Measurements from ENCODE around the gene CACHD1.

CACHD1 gene

GRCh38 chr1:64469977-64470664, at the start of gene CACHD1:
CACHD1 (plus strand) TSS chr1:64470129; CDS start chr1:64470745, 616 bp downstream.
- DNase-seq (ENCODE audit: low read depth in 1 of 2, low spot score in 1 of 2): peak; percentile 4 to 58

DNA sequence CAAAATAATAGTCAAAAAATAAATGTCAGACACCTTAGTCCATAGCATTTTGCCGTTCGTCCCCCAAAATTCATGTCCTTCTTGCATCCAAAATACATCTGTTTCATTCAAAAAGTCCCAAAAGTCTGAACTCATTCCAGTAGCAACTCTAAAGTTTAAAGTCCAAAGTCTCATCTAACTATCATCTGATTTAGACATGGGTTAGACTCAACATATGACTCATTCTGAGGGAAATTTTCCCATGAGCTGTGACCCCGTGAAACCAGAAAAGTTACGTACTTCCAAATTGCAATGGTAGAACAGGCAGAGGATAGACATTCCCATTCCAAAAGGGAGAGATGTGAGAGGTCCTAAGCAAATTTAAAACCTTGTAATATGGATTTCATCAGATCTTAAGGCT, 48.6 kb upstream of the CACHD1 start:
- DNase-seq (ENCODE audit: low read depth in 1 of 2, low spot score in 1 of 2): no peak

- DNase-seq (ENCODE audit: low read depth in 1 of 2, low spot score in 1 of 2): no peak
These were observed 46.4 kb upstream of the CACHD1 start for GRCh38 chr1:64423526-64423925.

DNA sequence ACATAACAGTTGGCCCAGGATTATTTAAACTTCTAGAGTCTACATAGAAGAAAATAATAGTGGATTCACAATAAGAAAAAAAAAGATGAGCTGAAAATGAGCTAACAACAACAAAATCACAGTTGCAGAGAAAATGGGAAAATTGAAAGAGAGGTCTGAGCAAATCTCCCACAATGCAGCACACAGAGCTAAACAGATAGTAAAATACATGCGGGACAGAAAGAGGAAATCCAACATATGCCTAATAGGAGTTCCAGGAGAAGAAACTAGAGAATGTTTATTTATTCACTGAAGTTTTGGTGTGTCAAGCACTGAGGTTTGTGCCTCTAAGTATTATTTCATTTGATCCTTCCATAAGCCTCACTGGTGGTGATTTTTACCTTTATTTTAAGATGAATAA, 45.5 kb upstream of the CACHD1 start:
- no peak for DNase-seq (ENCODE audit: low read depth in 1 of 2, low spot score in 1 of 2)

- no peak for DNase-seq (ENCODE audit: low read depth in 1 of 2, low spot score in 1 of 2)
These were observed 44.4 kb upstream of the CACHD1 start for GRCh38 chr1:64425521-64425920.

- no peak for DNase-seq (ENCODE audit: low read depth in 1 of 2, low spot score in 1 of 2)
These were observed 43.2 kb upstream of the CACHD1 start for GRCh38 chr1:64426681-64427080.

DNA sequence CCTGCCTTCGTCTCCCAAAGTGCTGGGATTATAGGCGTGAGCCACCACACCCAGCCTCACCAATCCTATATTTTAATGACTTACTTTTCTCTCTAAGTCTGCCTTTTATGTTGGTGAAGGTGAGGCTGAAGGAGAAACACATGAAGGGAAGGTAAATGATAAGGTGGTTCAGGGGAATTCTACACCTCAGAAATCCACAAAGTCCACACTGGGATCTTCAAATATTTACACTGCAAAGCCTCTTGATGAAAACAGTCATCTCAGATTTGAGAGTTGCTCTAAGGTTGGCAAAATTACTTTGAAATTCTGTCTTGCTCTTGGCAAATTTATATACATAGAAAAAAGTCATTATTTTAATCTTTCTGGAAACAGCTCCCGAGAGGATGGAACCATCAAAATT, 42.0 kb upstream of the CACHD1 start:
- no peak for DNase-seq (ENCODE audit: low read depth in 1 of 2, low spot score in 1 of 2)

DNA sequence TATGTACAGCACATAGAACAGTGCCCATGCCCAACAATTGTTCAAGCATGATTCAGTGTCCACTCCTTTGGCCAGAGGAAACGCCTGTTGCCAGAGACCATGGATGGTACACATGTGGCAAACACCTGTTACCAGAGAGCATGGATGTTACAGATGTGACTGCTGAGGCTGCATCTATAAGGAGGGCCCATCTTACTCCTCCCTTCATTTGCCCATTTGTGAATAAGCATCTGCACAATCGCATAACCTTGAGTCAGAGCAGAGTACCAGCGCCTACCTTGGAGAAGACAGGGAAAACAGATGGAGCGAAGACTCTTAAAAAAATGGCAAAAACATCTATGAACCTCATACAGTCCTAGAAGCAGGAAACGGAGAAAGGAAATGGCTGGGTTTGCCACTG, 36.6 kb upstream of the CACHD1 start:
- no peak for DNase-seq (ENCODE audit: low read depth in 1 of 2, low spot score in 1 of 2)

- no peak for DNase-seq (ENCODE audit: low read depth in 1 of 2, low spot score in 1 of 2)
These were observed 36.2 kb upstream of the CACHD1 start for GRCh38 chr1:64433747-64434146.

- no peak for DNase-seq (ENCODE audit: low read depth in 1 of 2, low spot score in 1 of 2)
These were observed 34.9 kb upstream of the CACHD1 start for GRCh38 chr1:64435000-64435399.

GRCh38 chr1:64437453-64437852, 32.5 kb upstream of the CACHD1 start:
- no peak for DNase-seq (ENCODE audit: low read depth in 1 of 2, low spot score in 1 of 2)

GRCh38 chr1:64440183-64440826, 29.6 kb upstream of the CACHD1 start:
- no peak for DNase-seq (ENCODE audit: low read depth in 1 of 2, low spot score in 1 of 2)

- DNase-seq (ENCODE audit: low read depth in 1 of 2, low spot score in 1 of 2): no peak
These were observed 18.5 kb upstream of the CACHD1 start for GRCh38 chr1:64451440-64451839.

GRCh38 chr1:64453688-64454087, 16.2 kb upstream of the CACHD1 start:
- no peak for DNase-seq (ENCODE audit: low read depth in 1 of 2, low spot score in 1 of 2)

- DNase-seq (ENCODE audit: low read depth in 1 of 2, low spot score in 1 of 2): no peak
These were observed 11.0 kb upstream of the CACHD1 start for GRCh38 chr1:64458915-64459314.

DNA sequence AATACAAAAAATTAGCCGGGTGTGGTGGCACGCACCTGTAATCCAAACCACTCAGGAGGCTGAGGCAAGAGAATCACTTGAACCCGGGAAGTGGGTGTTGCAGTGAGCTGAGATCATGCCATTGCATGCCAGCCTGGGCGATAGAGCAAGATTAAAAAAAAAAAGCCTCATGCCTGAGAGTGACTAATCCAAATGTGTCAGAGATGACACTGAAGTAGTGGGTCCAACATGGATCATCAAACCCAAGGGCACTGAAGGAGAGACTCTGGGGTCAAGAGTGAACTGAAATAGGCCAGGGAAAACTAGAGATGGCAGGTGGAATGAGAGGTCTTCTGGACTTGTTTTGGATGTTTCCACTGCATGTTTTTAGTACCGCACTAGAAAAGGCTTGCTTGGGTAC, 10.2 kb upstream of the CACHD1 start:
- no peak for DNase-seq (ENCODE audit: low read depth in 1 of 2, low spot score in 1 of 2)

DNA sequence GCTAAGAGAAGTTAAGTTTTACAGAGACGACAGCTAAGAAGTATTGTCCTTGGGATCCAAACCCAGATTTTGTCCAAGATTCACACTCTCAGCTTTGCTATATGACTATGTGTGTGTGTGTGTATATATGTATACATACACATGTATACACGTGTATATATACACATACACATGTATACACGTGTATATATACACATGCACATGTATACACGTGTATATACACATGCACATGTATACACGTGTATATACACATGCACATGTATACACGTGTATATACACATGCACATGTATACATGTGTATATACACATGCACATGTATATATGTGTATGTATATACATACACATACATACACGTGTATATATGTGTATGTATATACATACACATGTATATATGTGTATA, 3.9 kb upstream of the CACHD1 start:
- no peak for DNase-seq (ENCODE audit: low read depth in 1 of 2, low spot score in 1 of 2)

GRCh38 chr1:64469116-64469976, 583 bp upstream of the CACHD1 start:
- no peak for DNase-seq (ENCODE audit: low read depth in 1 of 2, low spot score in 1 of 2)

- no peak for DNase-seq (ENCODE audit: low read depth in 1 of 2, low spot score in 1 of 2)
These were observed 812 bp downstream of the CACHD1 start for GRCh38 chr1:64470665-64471217.

- DNase-seq (ENCODE audit: low read depth in 1 of 2, low spot score in 1 of 2): no peak
These were observed 1.5 kb downstream of the CACHD1 start for GRCh38 chr1:64471218-64472039.

GRCh38 chr1:64472040-64472376, 2.1 kb downstream of the CACHD1 start:
- DNase-seq (ENCODE audit: low read depth in 1 of 2, low spot score in 1 of 2): no peak

Measured in stimulated activated CD4-positive, alpha-beta T cell treated with anti-CD3 and anti-CD28 coated beads, Interleukin-15, amount 100 ng/mL, for 1 hour (primary cell).